Small intestine (tissue), 7 donors: ENCODE data around the gene ITCH. TPM values are rescaled to one million over a fixed set of nuclear protein-coding genes. Genes with fewer than 3 reads are reported as not detected.
"Not testable (repeated sequence)": the region's sequence is repeated elsewhere in the genome, so short reads cannot be mapped to it uniquely, and the experiment has no call there.

Experiments used
- DNase-seq, 2 donors: peaks; one replicate each; pipeline versions ENCODE4 v3.0.0 to v3.0.0-alpha.2; 2013
- FAIRE-seq: peaks from 2 replicates; lab custom pipeline; 2012; peaks lifted over from hg19 to GRCh38; lab: Jason Lieb, UNC
- H3K27ac ChIP-seq, 3 donors: one replicate each; pipeline ENCODE4 v1.5.1; 2013; ENCODE audit warnings: low read length in 2 of 3, mild to moderate bottlenecking in 2 of 3, control low read depth in 1 of 3, inconsistent platforms in 1 of 3, low read depth in 1 of 3, moderate library complexity in 1 of 3
- H3K27me3 ChIP-seq, 3 donors: one replicate each; pipeline ENCODE4 v1.6.1; 2013; ENCODE audit warnings: low read length in 3 of 3, inconsistent platforms in 1 of 3; ENCODE audit not compliant: control insufficient read depth in 3 of 3, insufficient read depth in 3 of 3
- H3K36me3 ChIP-seq, 3 donors: one replicate each; pipeline ENCODE4 v1.6.1; 2013; ENCODE audit warnings: low read length in 3 of 3, inconsistent platforms in 1 of 3, low read depth in 1 of 3, mild to moderate bottlenecking in 1 of 3, moderate library complexity in 1 of 3; ENCODE audit not compliant: control insufficient read depth in 3 of 3, insufficient read depth in 2 of 3
- H3K4me1 ChIP-seq, 3 donors: one replicate each; pipeline ENCODE4 v1.6.1; 2013; ENCODE audit warnings: low read length in 2 of 3, inconsistent platforms in 1 of 3, low read depth in 1 of 3, mild to moderate bottlenecking in 1 of 3, moderate library complexity in 1 of 3; ENCODE audit not compliant: control insufficient read depth in 3 of 3, insufficient read depth in 2 of 3
- H3K4me3 ChIP-seq, 3 donors: one replicate each; pipeline ENCODE4 v1.5.1; 2013; ENCODE audit warnings: low read length in 3 of 3, control low read depth in 1 of 3, inconsistent platforms in 1 of 3, low read depth in 1 of 3, mild to moderate bottlenecking in 1 of 3, moderate library complexity in 1 of 3
- H3K9me3 ChIP-seq, 2 donors: one replicate each; pipeline ENCODE4 v1.6.1; 2013; ENCODE audit warnings: low read depth in 1 of 2, low read length in 1 of 2; ENCODE audit not compliant: control insufficient read depth in 2 of 2, insufficient read depth in 1 of 2
- WGBS, 3 donors: extraction: QIAGEN DNeasy Blood & Tissue Kit; methylation state at CpG; one replicate each; pipeline ENCODE4 v1.1.7; 2013; 5-methylcytosine and 5-hydroxymethylcytosine counted together
- polyA plus RNA-seq, 4 donors: library from polyadenylated mRNA; stranded (reverse) in 3 of 4; unstranded in 1 of 4; fragments of 200-250 nt in 3 of 4; fragments of 120-200 nt in 1 of 4; gene quantifications; one replicate each; pipeline versions ENCODE4 v1.2.1 to v1.2.3, GENCODE V29; 2013
- donor health status: healthy with polysubstance abuse.
- donor health status: control.
- donor health status: control.
- donor health status: Bipolar disorder and iron deficiency.
- donor health status: healthy.

The ITCH gene
- polyA plus RNA-seq, 4 donors = 12.0 to 35.1 (median 16.7) TPM

DNA sequence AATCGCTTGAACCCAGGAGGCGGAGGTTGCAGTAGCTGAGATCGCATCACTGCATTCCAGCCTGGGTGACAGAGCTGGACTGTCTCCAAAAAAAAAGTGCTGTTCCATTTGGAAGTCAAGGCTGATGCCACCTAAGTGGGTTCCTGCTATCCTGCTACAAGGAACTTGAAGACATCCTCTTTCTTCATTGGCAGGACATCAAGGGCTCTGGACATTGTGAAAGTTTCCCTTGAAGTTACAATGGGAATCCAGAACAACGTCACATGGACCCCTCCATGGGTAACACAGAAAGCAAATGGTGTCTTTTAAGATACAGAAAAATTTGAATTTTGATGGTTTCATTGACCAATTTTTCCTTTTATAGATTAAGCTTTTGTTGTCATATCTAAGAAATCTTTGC is 15.5 kb upstream of the ITCH start:
- Histone ChIP-seq H3K9me3 (no peaks in the 10 kb centered on the region), H3K4me1 (peaks cover 0 to 13% (median 2%) of the 10 kb centered on the region in 3 donors), H3K36me3 (no peaks in the 10 kb centered on the region), H3K27me3 (peaks cover 0 to 1% (median 0%) of the 10 kb centered on the region in 3 donors), H3K27ac (no peak overlapping the region), H3K4me3 (no peak overlapping the region)
- 90 to 95% (median 92%) methylated on average over 4 of the region's 4 CpGs for WGBS, 3 donors
- no peak for DNase-seq
- FAIRE-seq = no peak

DNA sequence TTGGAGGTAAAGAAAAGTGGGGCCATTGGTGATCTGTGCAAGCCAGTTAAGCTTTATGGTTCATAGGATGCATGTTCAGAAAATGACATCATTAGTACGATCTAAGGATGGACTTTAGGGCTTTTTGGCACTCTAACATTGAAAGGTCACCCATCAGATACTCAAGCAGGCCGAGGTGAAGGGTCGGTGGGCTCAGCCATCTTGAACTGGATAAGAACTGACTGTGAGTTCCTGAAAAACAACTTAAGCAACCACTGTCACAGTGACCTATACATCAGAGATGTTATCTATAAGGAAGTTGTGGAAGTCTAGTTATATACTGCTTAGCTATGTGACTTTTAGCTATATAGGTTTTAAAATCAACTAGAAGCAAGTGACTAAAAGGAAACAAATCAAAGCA is 13.0 kb upstream of the ITCH start:
- H3K9me3 ChIP-seq = no peaks in the 10 kb centered on the region
- WGBS, 3 donors = 51 to 55% (median 52%) methylated on average over 3 of the region's 3 CpGs
- DNase-seq (peak in 1 of 2 donors; percentile 17), FAIRE-seq (no peak)
- H3K4me1 ChIP-seq = no peaks in the 10 kb centered on the region
- H3K27me3 ChIP-seq = peaks cover 0 to 1% (median 0%) of the 10 kb centered on the region in 3 donors
- H3K27ac ChIP-seq = no peak overlapping the region
- no peak overlapping the region for H3K4me3 ChIP-seq
- no peaks in the 10 kb centered on the region for H3K36me3 ChIP-seq

DNA sequence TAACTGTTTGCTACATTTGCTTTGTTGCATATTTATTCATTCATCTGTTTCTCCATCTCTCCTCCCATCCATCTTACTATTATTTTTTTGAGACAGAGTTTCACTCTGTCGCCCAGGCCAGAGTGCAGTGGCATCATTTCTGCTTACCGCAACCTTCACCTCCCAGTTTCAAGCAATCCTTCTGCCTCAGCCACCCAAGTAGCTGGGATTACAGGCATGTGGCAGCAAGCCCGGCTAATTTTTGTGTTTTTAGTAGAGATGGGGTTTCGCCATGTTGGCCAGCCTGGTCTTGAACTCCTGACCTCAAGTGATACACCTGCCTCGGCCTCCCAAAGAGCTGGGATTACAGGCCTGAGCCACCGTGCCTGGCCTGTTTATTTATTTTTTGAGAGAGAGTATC is 9.6 kb upstream of the ITCH start:
- H3K27me3 ChIP-seq, H3K27ac ChIP-seq, DNase-seq, H3K4me1 ChIP-seq, FAIRE-seq, H3K36me3 ChIP-seq, H3K9me3 ChIP-seq, H3K4me3 ChIP-seq: not testable (repeated sequence)
- 85 to 87% (median 86%) methylated on average over 6 of the region's 6 CpGs for WGBS, 3 donors

DNA sequence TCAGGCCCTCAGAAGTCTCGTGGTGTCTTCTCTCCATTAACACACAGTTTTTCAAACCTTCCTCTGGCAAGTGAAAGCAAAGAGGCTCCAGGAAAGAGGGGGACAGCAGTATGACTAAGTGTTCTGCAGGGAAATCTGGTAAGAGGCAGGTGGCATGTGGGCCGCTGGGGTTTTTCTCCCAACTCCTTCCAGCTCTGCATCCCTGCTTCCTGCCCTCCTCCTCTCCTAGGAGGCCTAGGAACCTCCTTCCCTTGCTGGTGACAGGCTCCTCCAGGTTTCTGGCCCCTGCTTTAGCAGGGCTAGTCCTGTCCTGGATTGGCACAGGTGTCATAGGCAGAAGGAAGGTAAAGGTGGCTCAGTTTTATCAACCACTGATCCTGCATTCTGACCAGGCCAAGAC is 7.6 kb upstream of the ITCH start:
- H3K36me3 ChIP-seq = no peaks in the 10 kb centered on the region
- H3K9me3 ChIP-seq = no peaks in the 10 kb centered on the region
- 63 to 82% (median 80%) methylated on average over 2 of the region's 2 CpGs for WGBS, 3 donors
- no peaks in the 10 kb centered on the region for H3K27me3 ChIP-seq
- H3K4me1 ChIP-seq = no peaks in the 10 kb centered on the region
- DNase-seq (no peak), FAIRE-seq (no peak)
- no peak overlapping the region for H3K4me3 ChIP-seq
- H3K27ac ChIP-seq = peak overlapping the region in 1 of 3 donors; percentile 25

DNA sequence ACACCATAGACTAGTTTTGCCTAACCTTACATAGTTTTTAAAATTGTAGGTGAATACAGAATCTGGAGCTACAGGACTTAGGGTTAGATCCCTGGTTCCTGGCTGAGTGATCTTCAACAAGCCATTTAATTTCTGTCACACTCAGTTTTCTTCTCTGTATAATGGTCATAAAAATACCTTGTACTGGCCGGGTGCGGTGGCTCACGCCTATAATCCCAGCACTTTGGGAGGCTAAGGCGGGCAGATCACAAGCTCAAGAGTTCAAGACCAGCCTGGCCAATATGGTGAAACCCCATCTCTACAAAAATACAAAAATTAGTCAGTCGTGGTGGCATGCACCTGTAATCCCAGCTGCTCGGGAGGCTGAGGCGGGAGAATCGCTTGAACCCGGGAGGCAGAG is 3.3 kb upstream of the ITCH start:
- not testable (repeated sequence) for FAIRE-seq, H3K9me3 ChIP-seq, H3K27me3 ChIP-seq, H3K27ac ChIP-seq, H3K36me3 ChIP-seq, DNase-seq, H3K4me3 ChIP-seq
- H3K4me1 ChIP-seq = peaks cover 2 to 15% (median 3%) of the 10 kb centered on the region in 3 donors
- 88 to 93% (median 90%) methylated on average over 9 of the region's 9 CpGs for WGBS, 3 donors

DNA sequence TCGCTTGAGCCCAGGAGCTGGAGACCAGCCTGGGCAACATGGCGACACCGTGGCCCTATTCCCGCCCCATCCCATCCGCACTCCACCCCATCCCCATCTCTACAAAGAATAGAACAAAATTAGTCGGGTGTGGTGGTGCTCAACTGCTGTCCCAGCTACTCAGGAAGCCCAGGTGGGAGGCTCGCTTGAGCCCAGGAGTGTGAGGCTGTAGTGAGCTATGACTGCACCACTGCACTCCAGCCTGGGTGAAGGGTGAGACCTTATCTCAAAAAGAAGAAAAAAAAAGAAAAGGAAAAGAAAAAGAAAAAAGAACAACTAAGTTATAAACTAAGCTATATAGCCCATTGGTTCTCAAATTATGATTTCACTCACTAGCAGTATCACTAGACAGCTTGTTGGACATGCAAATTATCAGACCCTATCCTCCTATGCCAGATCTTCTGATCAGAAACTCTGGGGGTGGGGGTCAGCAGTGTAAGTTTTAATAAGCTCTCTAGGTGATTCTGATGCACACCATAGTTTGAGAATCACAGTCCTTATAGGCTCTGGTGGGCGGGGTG is 491 bp upstream of the ITCH start:
- peaks cover 0 to 5% (median 0%) of the 10 kb centered on the region in 3 donors for H3K36me3 ChIP-seq

DNA sequence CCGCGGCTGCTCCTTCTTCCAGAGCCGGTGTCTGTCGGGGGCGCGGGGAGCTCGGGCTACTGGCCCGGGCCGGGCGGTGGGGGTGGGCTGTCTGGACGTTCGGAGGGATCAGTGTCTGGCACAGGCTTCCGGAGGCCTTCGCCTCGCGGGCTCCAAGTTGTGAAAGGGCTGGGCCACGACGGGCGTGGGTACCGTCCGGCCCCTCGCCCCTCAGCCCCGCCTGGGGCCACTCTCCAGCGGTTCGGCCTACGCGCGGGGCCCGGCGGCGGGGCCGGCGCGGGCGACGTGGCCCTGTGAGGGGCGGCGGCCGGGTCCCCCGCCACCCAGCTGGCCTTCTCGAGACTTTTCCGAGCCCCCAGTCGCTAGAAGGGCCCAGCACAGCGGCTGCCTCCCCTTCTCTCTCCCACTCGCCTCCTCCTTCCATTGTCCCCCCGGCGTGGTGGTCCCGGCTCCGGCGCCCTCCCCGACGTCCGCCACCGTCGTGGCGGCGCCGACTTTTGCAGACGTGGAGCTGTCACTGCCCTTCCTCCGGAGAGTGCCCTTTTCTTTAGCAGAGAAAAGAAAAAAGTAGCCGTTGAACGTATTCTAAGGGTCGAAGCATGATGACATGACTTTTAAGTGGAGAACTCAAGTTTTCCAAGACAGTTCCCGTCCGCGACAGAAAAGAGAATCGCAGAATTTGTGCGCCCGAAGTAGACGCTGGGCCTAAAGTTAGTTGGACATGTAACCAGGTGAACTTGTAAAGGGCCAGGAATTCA is 571 bp downstream of the ITCH start:
- Histone ChIP-seq H3K4me1 (peaks cover 6 to 15% (median 7%) of the 10 kb centered on the region in 3 donors), H3K27me3 (no peaks in the 10 kb centered on the region), H3K9me3 (no peaks in the 10 kb centered on the region), H3K36me3 (peaks cover 0 to 5% (median 2%) of the 10 kb centered on the region in 3 donors), H3K27ac (peak overlapping the region; percentile 77 to 97 (median 88)), H3K4me3 (peak overlapping the region; percentile 83 to 99 (median 95))
- FAIRE-seq = no peak
- 2 to 3% (median 2%) methylated on average over 44 to 70 of the region's 70 CpGs for WGBS, 3 donors
- DNase-seq = no peak

More for the DNA sequence above, 491 bp upstream of the ITCH start:
- DNase-seq = no peak
- Histone ChIP-seq H3K4me1 (peaks cover 6 to 15% (median 7%) of the 10 kb centered on the region in 3 donors), H3K27me3 (no peaks in the 10 kb centered on the region), H3K9me3 (no peaks in the 10 kb centered on the region), H3K27ac (no peak overlapping the region), H3K4me3 (peak overlapping the region in 2 of 3 donors; percentile 8 to 95)
- no peak for FAIRE-seq
- 37 to 63% (median 46%) methylated on average over 8 of the region's 8 CpGs for WGBS, 3 donors

DNA sequence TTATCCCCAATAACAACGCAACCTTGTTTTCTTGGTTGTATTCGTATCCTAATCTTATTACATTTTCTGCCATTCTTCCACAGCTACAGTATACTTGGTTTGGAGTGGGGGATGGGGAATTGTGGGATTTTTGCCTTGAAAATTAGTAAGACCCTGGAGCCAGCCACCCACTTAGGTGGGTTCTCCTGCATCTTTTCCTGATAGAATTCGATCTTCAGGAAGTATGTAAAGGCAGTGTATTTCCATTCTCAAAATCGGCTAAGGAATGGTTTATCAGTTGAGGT is 1.1 kb downstream of the ITCH start:
- Histone ChIP-seq H3K4me3 (peak overlapping the region; percentile 83 to 99 (median 95)), H3K27me3 (no peaks in the 10 kb centered on the region), H3K9me3 (no peaks in the 10 kb centered on the region), H3K4me1 (peaks cover 6 to 15% (median 7%) of the 10 kb centered on the region in 3 donors), H3K27ac (peak overlapping the region in 1 of 3 donors; percentile 88), H3K36me3 (peaks cover 0 to 6% (median 2%) of the 10 kb centered on the region in 3 donors)
- WGBS, 3 donors = 20 to 39% (median 39%) methylated on average over 4 of the region's 4 CpGs
- no peak for FAIRE-seq
- DNase-seq = no peak
